Breast epithelium (tissue), 4 donors: ENCODE results near the gene PTH2. TPM values are rescaled to one million over a fixed set of nuclear protein-coding genes. Genes with fewer than 3 reads are reported as not detected.

ENCODE experiments used
- DNase-seq, 2 donors: peaks; one replicate each; pipeline ENCODE4 v3.0.0-alpha.2; 2019; ENCODE audit warnings: low spot score in 2 of 2
- H3K27ac ChIP-seq, 2 donors: fragments of 200-600 bp; sonication (generic) in 1 of 2; one replicate each; pipeline ENCODE4 v1.5.1; 2016 to 2019; ENCODE audit warnings: mild to moderate bottlenecking in 1 of 2
- H3K27me3 ChIP-seq, 2 donors: fragments of 200-600 bp; sonication (generic) in 1 of 2; one replicate each; pipeline versions ENCODE4 v1.5.1 to v1.6.0; 2017 to 2019; ENCODE audit warnings: control low read depth in 1 of 2, mild to moderate bottlenecking in 1 of 2
- H3K36me3 ChIP-seq: fragments of 200-600 bp; one replicate; pipeline ENCODE4 v1.5.1; 2019
- H3K4me1 ChIP-seq, 2 donors: fragments of 200-600 bp; sonication (generic); one replicate each; pipeline ENCODE4 v1.5.1; 2016 to 2019; ENCODE audit warnings: control low read depth in 1 of 2
- H3K4me3 ChIP-seq, 3 donors: fragments of 200-600 bp; sonication (generic); 1 replicate in 2 of 3; 2 replicates in 1 of 3; pipeline ENCODE4 v1.5.1; 2016 to 2019; ENCODE audit warnings: mild to moderate bottlenecking in 3 of 3, moderate library complexity in 2 of 3
- H3K9me3 ChIP-seq, 2 donors: fragments of 200-600 bp; sonication (generic) in 1 of 2; one replicate each; pipeline ENCODE4 v1.5.1; 2016 to 2019; ENCODE audit warnings: control low read depth in 1 of 2
- POLR2A ChIP-seq: fragments of 450-650 bp; IDR thresholded peaks from one replicate; pipeline ENCODE4 v1.6.1; 2016; ENCODE audit warnings: antibody characterized with exemption, mild to moderate bottlenecking, moderate library complexity
- POLR2AphosphoS5 ChIP-seq, 3 donors: sonication (generic); formaldehyde crosslinking; IDR thresholded peaks; one replicate each; pipeline ENCODE4 v1.6.1; 2017; ENCODE audit warnings: antibody characterized with exemption in 3 of 3
- intact Hi-C: fragments of 100-400 bp; cut with DNase I; formaldehyde crosslinking; loops from one replicate; pipeline ENCODE4 v1.15.1; 2023; ENCODE audit warnings: low total_unique reads
- total RNA-seq, 3 donors: library from RNA; depleted of rRNA; stranded (reverse); fragments of >200 nt; gene quantifications; one replicate each; pipeline ENCODE4 v1.1.0, GENCODE V29; 2016
- TF ChIP-seq, protein P1 (sequence below), 3 donors: fragments of 450-650 bp; IDR thresholded peaks; one replicate each; pipeline ENCODE4 v1.5.1; 2016 to 2017; ENCODE audit warnings: antibody characterized with exemption in 3 of 3, mild to moderate bottlenecking in 3 of 3, moderate library complexity in 3 of 3

The PTH2 gene
- total RNA-seq, 3 donors from 2014 or later = not detected

DNA sequence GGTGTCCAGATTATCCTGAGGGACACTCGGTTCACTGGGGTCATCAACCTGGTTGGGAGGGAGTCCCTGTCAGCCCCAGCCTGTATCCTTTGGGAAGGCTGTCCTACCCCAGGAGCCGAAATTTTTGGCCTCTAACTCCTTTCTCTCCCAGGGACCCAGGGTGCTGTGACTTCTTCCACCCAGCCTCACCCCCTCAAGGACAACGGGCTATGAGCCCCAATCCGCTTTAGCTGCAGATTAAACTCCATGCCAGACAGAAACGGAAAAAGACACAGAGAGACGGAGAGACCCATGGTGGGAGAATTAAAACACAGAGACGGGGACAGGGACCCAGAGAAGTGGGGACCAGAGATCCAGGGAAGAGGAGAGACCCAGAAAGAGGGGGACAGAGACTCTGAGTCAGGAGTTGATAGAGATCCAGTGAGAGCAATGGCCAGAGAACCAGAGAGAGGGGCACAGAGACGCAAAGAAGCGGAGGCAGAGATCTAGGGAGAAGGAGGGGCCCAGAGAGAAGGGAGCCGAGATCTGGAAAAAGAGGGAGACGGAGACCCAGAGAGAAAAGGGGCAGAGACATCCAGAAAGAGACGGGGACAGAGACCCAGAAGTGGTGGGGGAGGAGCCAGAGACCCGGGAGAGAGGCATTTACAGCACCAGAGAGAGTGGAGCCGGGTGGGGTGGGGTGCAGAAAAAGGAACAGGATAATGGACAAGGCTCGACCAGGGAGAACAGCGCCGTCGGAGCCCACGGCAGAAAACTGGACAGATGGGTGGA, 17.4 kb upstream of the PTH2 start:
- Histone ChIP-seq H3K4me1 (peaks cover 0 to 4% of the 10 kb centered on the region in 2 donors), H3K36me3 (no peaks in the 10 kb centered on the region), H3K27ac (peak overlapping the region in 1 of 2 donors; percentile 48), H3K4me3 (peak overlapping the region; percentile 62 to 91 (median 69)), H3K27me3 (peaks cover 0 to 41% of the 10 kb centered on the region in 2 donors), H3K9me3 (no peaks in the 10 kb centered on the region)
- TF ChIP-seq, protein P1, sequence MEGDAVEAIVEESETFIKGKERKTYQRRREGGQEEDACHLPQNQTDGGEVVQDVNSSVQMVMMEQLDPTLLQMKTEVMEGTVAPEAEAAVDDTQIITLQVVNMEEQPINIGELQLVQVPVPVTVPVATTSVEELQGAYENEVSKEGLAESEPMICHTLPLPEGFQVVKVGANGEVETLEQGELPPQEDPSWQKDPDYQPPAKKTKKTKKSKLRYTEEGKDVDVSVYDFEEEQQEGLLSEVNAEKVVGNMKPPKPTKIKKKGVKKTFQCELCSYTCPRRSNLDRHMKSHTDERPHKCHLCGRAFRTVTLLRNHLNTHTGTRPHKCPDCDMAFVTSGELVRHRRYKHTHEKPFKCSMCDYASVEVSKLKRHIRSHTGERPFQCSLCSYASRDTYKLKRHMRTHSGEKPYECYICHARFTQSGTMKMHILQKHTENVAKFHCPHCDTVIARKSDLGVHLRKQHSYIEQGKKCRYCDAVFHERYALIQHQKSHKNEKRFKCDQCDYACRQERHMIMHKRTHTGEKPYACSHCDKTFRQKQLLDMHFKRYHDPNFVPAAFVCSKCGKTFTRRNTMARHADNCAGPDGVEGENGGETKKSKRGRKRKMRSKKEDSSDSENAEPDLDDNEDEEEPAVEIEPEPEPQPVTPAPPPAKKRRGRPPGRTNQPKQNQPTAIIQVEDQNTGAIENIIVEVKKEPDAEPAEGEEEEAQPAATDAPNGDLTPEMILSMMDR (IDR thresholded peaks at IDR 0.05) = no peak
- no peak for TF ChIP-seq POLR2A
- no peak for TF ChIP-seq POLR2AphosphoS5 (IDR thresholded peaks at IDR 0.05)
- intact Hi-C loops = no loop called here
- DNase-seq = no peak

DNA sequence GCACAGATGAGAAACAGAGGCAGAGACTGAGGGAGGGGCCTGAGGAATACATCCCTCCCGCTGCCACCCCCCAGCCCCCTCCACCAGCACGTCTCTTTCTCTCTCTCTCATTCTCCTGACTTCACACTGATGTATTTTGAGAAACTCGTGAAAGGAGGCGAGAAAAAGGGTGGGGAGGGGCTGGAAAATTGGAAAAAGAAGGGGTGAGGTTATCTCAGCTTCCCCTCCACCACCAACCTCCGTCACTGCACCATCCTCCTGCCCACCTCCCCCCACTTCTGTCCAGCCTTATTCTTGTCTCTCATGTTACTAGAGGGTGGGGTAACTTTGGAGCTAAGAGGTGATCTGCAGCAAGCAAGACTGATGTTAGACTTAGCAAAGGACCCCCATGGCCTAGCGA, 16.6 kb upstream of the PTH2 start:
- H3K4me3 ChIP-seq = no peak overlapping the region
- no peaks in the 10 kb centered on the region for H3K9me3 ChIP-seq
- intact Hi-C loops = loop anchor here (10.0 kb wide), 1 partner anchor 185 kb away; no protein-coding TSS in a partner anchor
- peaks cover 0 to 42% of the 10 kb centered on the region in 2 donors for H3K27me3 ChIP-seq
- no peak for DNase-seq
- no peak overlapping the region for H3K27ac ChIP-seq
- peaks cover 0 to 4% of the 10 kb centered on the region in 2 donors for H3K4me1 ChIP-seq
- no peaks in the 10 kb centered on the region for H3K36me3 ChIP-seq
- TF ChIP-seq POLR2AphosphoS5 (IDR thresholded peaks at IDR 0.05) (no peak), POLR2A (no peak)
- TF ChIP-seq, protein P1 (IDR thresholded peaks at IDR 0.05) = no peak

DNA sequence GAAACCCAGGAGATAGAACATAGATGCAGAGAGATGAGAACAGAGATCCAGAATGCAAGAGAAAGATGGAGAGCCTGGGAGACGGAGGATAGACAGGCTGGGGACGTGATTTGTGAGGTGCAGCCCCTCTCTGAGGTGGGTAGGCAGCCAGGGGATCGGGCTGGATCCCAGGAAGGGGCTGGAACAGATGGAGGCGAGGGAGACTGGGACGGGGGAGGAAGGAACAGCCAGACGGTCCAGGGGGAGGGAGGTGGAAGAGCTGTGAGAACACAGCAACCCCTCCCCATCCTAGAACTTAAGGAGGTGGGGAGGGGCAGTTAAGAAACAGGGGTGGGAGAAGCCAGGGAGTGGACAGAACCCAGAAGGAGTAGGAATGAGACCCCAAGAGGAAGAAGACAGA, 15.0 kb upstream of the PTH2 start:
- TF ChIP-seq, protein P1 (IDR thresholded peaks at IDR 0.05) = no peak
- TF ChIP-seq POLR2AphosphoS5 (IDR thresholded peaks at IDR 0.05) (no peak), POLR2A (no peak)
- intact Hi-C loops = loop anchor here (10.0 kb wide), 1 partner anchor 183 kb away; no protein-coding TSS in a partner anchor

DNA sequence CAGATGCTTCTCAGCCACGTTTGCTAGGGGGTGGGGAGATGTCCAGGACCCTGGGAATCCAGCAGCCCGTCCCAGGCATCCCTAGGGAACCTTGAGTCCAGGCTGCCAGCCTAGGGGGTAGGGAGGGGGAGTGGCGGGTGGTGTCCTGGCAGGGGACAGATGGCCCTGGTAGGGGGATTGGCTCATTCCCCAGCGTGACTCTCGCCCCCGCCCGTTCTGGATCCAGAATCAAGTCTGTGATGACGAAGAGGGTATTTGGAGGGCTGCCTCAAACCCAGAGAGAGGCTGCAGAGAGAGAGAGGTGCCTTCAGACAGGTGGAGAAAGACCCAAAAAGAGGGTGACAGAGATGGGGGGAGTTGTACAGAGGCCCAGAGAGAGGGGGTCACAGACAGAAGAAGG, 14.0 kb upstream of the PTH2 start:
- H3K27ac ChIP-seq = no peak overlapping the region
- DNase-seq = no peak
- H3K9me3 ChIP-seq = no peaks in the 10 kb centered on the region
- intact Hi-C loops = loop anchor here (10.0 kb wide), 1 partner anchor 182 kb away; no protein-coding TSS in a partner anchor
- H3K4me1 ChIP-seq = no peaks in the 10 kb centered on the region
- H3K36me3 ChIP-seq = no peaks in the 10 kb centered on the region
- H3K4me3 ChIP-seq = no peak overlapping the region
- H3K27me3 ChIP-seq = peaks cover 0 to 65% of the 10 kb centered on the region in 2 donors
- no peak for TF ChIP-seq POLR2A
- TF ChIP-seq POLR2AphosphoS5 (IDR thresholded peaks at IDR 0.05) = no peak
- TF ChIP-seq, protein P1 (IDR thresholded peaks at IDR 0.05) = no peak

More for the DNA sequence above, 15.0 kb upstream of the PTH2 start:
- no peaks in the 10 kb centered on the region for H3K36me3 ChIP-seq
- H3K4me3 ChIP-seq = no peak overlapping the region
- DNase-seq = no peak
- peaks cover 0 to 2% of the 10 kb centered on the region in 2 donors for H3K4me1 ChIP-seq
- no peaks in the 10 kb centered on the region for H3K9me3 ChIP-seq
- H3K27me3 ChIP-seq = peaks cover 0 to 55% of the 10 kb centered on the region in 2 donors
- H3K27ac ChIP-seq = no peak overlapping the region

DNA sequence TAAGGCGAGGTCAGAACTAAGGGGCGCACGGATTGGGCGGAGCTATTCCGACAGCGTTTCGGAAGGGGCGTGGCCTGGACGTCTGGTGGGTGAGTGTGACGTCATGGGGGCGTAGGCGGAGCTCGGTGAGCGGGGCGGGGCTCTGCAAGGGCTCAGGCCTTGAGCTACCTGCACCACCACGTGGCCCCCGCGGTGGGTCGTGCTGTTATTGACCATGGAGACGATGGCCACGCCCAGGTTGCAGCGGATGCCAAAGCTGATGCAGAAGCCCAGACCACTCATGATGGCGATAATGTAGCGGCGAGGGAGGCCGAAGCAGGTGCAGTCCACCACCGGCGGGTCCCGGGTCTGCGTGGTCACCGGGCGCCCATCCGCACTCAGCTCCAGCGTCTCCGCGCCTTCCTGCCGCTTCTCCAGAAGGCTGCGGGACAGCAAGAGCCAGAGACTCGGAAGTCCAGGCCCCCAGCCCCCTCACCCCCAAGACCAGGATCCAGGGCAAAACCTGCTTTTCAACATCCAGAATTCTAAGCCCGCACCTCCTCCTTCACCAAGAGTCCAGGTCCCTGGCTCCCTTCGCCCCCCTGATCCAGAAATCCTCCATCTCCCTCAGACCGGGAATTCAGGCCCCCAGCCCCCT, 13.3 kb upstream of the PTH2 start:
- H3K36me3 ChIP-seq = no peaks in the 10 kb centered on the region
- H3K27ac ChIP-seq = no peak overlapping the region
- no peak for DNase-seq
- TF ChIP-seq POLR2A (no peak), POLR2AphosphoS5 (IDR thresholded peaks at IDR 0.05) (no peak)
- TF ChIP-seq, protein P1 (IDR thresholded peaks at IDR 0.05) = no peak
- no peak overlapping the region for H3K4me3 ChIP-seq
- intact Hi-C loops = loop anchor here (10.0 kb wide), 1 partner anchor 182 kb away; no protein-coding TSS in a partner anchor
- H3K27me3 ChIP-seq = peaks cover 0 to 73% of the 10 kb centered on the region in 2 donors
- H3K4me1 ChIP-seq = no peaks in the 10 kb centered on the region
- H3K9me3 ChIP-seq = no peaks in the 10 kb centered on the region
